ENCODE measurements around the gene SPATA25.

Gene SPATA25

DNA sequence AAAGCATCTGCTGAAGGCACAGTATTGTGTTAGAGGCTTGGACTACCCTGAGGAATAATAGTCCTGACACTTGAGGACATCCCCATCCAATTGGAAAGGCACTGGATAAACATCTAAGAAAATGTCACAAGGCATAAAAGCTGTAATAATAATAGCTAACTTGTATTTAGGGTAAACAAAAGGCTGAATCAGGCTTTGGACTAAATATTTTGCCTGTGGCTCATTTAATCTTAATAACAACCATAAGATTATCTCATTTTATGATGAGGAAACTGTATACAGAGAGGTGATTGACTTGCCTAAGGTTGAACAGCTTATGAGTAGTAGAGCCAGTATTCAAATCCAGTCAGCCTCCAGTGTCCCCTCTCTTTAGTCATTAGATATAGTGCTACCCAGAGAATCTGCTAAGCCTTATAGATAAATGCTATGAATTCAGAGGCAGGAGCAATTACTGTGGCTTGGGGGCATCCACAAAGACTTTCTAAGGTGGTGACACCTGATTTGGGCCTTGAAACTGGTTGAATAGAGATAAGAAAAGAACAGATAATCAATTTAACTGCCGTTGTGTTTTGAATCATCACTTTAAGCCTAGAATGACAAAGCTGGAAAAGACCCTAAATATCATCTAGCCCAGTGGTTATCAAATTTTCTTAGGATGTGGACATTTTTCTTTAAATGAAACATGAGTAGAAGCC, 13.9 kb downstream of the SPATA25 start:
- TF ChIP-seq, protein P1, sequence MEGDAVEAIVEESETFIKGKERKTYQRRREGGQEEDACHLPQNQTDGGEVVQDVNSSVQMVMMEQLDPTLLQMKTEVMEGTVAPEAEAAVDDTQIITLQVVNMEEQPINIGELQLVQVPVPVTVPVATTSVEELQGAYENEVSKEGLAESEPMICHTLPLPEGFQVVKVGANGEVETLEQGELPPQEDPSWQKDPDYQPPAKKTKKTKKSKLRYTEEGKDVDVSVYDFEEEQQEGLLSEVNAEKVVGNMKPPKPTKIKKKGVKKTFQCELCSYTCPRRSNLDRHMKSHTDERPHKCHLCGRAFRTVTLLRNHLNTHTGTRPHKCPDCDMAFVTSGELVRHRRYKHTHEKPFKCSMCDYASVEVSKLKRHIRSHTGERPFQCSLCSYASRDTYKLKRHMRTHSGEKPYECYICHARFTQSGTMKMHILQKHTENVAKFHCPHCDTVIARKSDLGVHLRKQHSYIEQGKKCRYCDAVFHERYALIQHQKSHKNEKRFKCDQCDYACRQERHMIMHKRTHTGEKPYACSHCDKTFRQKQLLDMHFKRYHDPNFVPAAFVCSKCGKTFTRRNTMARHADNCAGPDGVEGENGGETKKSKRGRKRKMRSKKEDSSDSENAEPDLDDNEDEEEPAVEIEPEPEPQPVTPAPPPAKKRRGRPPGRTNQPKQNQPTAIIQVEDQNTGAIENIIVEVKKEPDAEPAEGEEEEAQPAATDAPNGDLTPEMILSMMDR (IDR thresholded peaks at IDR 0.05; ENCODE audit: extremely low read depth, insufficient read depth, missing control alignments): no peak
- in situ Hi-C loops (cut with MboI; ENCODE audit: low pct_unique_long_range_greater_than_20kb, low sequenced_read_pairs, unreplicated experiment): no loop called here
- no peak for DNase-seq (ENCODE audit: low spot score)

DNA sequence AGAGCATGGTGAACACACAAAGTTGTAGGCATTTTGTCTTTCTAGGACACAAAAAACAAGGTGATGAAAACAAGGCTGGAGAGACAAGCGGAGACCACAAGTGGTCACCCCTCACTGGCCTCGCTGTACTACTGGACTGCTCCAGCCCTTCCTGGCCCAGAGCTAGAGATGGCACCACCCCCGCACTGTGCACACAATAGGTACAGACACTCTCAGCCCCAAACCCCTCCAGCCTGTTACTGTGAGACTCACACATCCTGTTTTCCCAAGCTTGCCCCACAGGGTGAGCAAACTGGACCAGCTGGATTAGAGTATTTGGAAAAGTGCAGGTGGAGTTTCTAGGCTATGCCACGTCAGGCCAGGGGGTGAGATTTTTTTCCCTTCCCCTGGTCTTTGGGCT, 14.8 kb downstream of the SPATA25 start:
- TF ChIP-seq, protein P1 (IDR thresholded peaks at IDR 0.05; ENCODE audit: extremely low read depth, insufficient read depth, missing control alignments): no peak

DNA sequence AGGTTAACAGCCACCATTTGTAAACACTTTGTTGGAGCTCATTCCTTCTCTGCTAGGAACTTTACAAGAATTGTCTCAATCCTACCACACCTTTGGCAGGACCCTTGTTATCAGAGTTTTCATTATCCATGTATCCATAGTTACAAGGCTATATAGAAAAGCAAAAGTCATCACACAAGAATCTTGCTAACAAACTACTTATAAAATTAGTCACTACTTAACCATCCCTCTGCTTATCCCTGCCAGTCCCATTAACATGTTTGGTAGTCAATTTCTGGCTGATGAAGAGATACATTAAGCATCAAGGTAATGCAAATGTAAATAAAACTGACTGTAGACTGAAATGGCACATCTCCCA, 19.6 kb downstream of the SPATA25 start:
- no peak for DNase-seq (ENCODE audit: low spot score)
- in situ Hi-C loops (cut with MboI; ENCODE audit: low pct_unique_long_range_greater_than_20kb, low sequenced_read_pairs, unreplicated experiment): no loop called here
- TF ChIP-seq, protein P1 (IDR thresholded peaks at IDR 0.05; ENCODE audit: extremely low read depth, insufficient read depth, missing control alignments): no peak

More for the DNA sequence above, 14.8 kb downstream of the SPATA25 start:
- DNase-seq (ENCODE audit: low spot score): no peak
- in situ Hi-C loops (cut with MboI; ENCODE audit: low pct_unique_long_range_greater_than_20kb, low sequenced_read_pairs, unreplicated experiment): no loop called here

DNA sequence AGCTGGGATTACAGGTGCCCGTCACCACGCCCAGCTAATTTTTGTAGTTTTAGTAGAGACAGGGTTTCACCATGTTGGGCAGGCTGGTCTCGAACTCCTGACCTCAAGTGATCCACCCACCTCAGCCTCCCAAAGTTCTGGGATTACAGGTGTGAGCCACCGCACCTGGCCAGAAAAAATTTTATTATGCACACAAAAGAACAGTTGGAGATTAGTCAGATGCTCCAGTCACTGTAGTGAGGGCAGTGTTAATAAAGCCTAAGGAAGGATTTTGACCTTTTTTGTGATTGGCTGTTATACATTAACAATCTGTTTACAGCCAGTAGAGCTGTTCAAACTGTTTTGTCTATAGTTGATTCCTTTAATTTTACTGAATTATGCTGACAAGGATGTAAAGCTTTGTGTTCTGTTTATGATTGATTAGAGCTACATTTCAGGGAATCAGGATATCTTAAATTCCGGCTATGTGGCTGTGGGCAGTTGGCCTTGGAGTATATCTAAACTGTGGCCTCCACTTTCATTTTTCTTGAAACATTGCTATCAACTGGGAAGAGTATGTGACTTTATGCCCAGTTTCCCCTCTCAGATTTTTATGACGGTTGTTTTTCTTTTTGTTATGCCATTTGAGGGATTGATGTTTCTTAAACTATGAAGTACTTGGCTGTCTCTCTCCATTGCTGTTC, 20.1 kb downstream of the SPATA25 start:
- TF ChIP-seq, protein P1 (IDR thresholded peaks at IDR 0.05; ENCODE audit: extremely low read depth, insufficient read depth, missing control alignments): no peak
- no peak for DNase-seq (ENCODE audit: low spot score)
- in situ Hi-C loops (cut with MboI; ENCODE audit: low pct_unique_long_range_greater_than_20kb, low sequenced_read_pairs, unreplicated experiment): no loop called here

DNA sequence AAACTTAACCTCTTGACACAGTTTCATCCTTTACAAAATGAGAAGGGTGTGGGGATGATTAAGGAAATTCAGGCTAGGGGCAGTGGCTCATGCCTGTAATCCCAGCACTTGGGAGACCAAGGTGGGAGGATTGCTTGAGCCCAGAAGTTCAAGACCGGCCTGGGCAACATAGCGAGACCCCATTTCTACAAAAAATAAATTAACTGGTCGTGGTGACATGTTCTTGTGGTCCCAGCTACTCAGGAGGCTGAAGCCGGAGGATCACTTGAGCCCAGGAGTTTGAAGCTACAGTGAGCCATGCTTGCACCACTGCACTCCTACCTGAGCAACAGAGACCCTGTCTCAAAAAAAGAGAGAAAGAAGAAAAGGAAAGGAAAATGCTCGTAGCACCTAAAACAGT, 21.0 kb downstream of the SPATA25 start:
- in situ Hi-C loops (cut with MboI; ENCODE audit: low pct_unique_long_range_greater_than_20kb, low sequenced_read_pairs, unreplicated experiment): no loop called here
- TF ChIP-seq, protein P1 (IDR thresholded peaks at IDR 0.05; ENCODE audit: extremely low read depth, insufficient read depth, missing control alignments): no peak
- no peak for DNase-seq (ENCODE audit: low spot score)

DNA sequence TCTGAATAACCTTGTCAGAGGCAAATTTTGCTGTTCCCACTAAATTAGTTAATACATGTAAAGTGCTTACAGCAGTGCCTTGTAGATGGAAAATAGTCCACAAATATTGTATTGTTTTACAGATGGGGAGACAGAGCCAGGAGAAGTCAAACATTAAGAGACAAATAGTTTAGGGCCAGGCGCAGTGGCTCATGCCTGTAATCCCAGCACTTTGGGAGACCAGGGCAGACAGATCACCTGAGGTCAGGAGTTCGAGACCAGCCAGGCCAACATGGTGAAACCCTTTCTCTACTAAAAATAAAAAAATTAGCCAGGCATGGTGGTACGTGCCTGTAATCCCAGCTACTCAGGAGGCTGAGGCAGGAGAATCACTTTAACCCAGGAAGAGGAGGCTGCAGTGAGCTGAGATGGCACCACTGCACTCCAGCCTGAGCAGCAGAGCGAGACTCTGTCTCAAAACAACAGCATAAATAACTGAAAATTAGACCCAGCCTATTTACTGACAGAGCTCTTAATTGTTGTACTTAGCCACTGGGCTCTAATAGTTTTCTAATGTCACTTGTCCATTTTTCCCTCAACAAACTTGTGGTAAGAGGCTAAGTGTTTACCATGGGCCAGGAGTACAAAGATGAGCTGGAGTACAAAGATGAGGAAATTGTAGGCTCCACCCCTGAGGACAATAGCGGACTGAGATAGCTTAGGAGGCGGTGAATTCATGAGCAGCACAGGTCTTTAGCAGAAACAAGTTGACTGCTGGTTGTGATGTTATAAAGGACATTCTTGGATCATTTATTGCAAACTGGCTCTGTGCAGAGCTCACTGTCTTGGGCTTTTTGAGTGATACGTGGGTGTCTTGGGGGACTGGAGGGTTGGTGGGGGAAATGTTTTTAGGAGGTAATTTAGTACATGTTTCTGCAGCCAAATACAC, 23.6 kb downstream of the SPATA25 start:
- no peak for DNase-seq (ENCODE audit: low spot score)
- TF ChIP-seq, protein P1 (IDR thresholded peaks at IDR 0.05; ENCODE audit: extremely low read depth, insufficient read depth, missing control alignments): no peak
- in situ Hi-C loops (cut with MboI; ENCODE audit: low pct_unique_long_range_greater_than_20kb, low sequenced_read_pairs, unreplicated experiment): no loop called here
